ENCODE results near the gene CHST11.

DNA sequence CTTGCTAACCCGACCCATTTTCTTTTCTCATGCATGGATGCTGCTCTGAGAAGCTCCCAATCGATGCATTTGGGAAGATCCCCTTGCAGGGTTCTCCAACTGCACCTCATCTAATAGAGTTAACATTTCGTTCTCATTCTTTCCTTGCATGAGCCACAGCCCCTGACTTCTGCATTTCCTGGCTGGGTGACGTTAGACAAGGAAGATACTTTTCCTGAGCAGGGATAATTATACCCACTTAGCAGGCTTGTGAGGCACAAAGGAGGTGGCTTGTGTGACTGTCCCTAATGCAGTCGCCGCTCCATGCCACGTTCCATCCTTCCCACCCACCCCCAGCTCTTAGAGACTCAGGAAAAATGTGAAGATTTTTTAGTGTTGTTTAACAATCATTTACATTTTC, 195.1 kb downstream of the CHST11 start:
- no peak for TF ChIP-seq POLR2A (IDR thresholded peaks at IDR 0.05; ENCODE audit: low read length)
- no peak for TF ChIP-seq GATA1 (IDR thresholded peaks at IDR 0.05; ENCODE audit: low read depth, low read length)
